Stimulated activated naive B cell treated with anti-CD40 and anti-IgM and Interleukin-4, amounts not matched to agents 10 μg/mL and 1 μg/mL and 100 μg/mL, for 72 hours (primary cell): ENCODE data around the gene GPR158.
"Not testable (repeated sequence)": the region's sequence is repeated elsewhere in the genome, so short reads cannot be mapped to it uniquely, and the experiment has no call there.

ENCODE experiments used
- ATAC-seq, 2 donors: fragments of 150-1000 bp; cut with Tn5 transposase; replicated peaks; 2 replicates each; pipeline ENCODE4 v1.10.0; 2021; ENCODE audit warnings: moderate library complexity in 1 of 2
- DNase-seq: peaks from one replicate; pipeline ENCODE4 v3.0.0; 2021
- H3K27ac Mint-ChIP-seq: one replicate; pipeline ENCODE4 v1.8.0; 2022; ENCODE audit warnings: mild to moderate bottlenecking, mixed read lengths
- H3K27me3 Mint-ChIP-seq, 2 donors: one replicate each; pipeline ENCODE4 v1.8.0; 2022; ENCODE audit warnings: mixed read lengths in 2 of 2
- H3K36me3 Mint-ChIP-seq, 2 donors: one replicate each; pipeline ENCODE4 v1.8.0; 2022; ENCODE audit warnings: mixed read lengths in 2 of 2, mild to moderate bottlenecking in 1 of 2
- H3K4me1 Mint-ChIP-seq, 2 donors: one replicate each; pipeline ENCODE4 v1.8.0; 2022; ENCODE audit warnings: mixed read lengths in 2 of 2, mild to moderate bottlenecking in 1 of 2
- H3K4me3 Mint-ChIP-seq, 2 donors: one replicate each; pipeline ENCODE4 v1.8.0; 2022; ENCODE audit warnings: mild to moderate bottlenecking in 2 of 2, mixed read lengths in 2 of 2, moderate library complexity in 1 of 2
- H3K9me3 Mint-ChIP-seq, 2 donors: one replicate each; pipeline ENCODE4 v1.8.0; 2022; ENCODE audit warnings: mixed read lengths in 2 of 2, mild to moderate bottlenecking in 1 of 2

Gene GPR158

DNA sequence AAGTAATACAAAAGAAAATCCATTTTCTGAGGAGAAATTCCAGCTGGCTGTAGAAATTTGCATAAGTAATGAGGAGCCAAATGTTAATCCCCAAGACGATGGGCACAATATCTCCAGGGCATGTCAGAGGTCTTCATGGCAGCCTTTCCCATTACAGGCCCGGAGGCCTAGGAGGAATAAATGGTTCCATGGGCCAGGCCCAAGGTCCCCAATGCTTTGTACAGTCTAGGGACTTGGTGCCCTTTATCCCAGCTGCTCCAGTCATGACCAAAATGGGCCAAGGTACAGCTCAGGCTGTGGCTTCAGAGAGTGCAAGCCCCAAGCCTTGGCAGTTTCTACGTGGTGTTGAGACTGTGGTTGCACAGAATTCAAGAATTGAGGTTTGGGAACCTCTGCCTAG, 182.5 kb downstream of the GPR158 start:
- H3K4me3 Mint-ChIP-seq: no peak overlapping the region
- H3K27ac Mint-ChIP-seq: no peak overlapping the region
- H3K27me3 Mint-ChIP-seq: no peaks in the 10 kb centered on the region
- ATAC-seq (no peak), DNase-seq (no peak)
- no peaks in the 10 kb centered on the region for H3K4me1 Mint-ChIP-seq
- no peaks in the 10 kb centered on the region for H3K36me3 Mint-ChIP-seq
- H3K9me3 Mint-ChIP-seq: peaks cover 26 to 41% of the 10 kb centered on the region in 2 donors

DNA sequence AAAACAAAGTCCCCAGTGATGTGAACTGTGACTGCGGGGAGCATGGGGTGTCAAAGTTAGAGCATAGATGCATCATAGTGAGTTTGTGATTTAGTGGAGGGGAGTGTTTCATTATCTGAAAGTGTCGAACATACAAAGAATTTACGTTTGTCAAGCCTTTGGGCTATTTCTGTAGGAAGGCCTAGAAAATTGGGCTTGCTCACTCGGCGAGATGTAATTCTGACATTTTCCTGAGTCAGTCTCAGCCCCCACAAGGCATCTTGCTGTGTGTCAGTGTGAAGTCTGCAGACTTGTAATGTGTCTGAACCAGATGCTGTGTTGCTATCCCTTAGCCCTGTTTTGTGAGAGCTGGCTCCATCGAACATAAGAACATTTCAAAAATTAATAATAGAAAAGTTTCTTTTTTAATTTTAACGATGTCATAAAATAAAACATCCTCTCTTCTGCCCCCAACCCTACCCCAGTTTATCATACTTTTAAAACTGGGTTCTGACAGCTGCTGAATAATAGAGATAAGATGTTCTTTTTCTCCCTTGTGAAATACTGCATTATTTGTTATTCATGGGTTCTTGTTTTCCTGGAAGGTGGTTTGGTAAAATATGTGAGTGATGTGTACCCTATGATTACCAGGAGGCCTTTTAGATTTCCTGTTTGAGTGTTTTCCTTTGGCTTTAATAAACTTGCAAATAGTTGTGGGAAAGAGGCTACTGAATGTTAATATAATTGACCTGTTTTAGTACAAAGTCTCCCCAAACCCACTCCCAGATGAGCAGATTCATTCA, 207.4 kb downstream of the GPR158 start:
- Mint-ChIP-seq H3K9me3 (peaks cover 0 to 4% of the 10 kb centered on the region in 2 donors), H3K4me3 (no peak overlapping the region), H3K36me3 (no peaks in the 10 kb centered on the region), H3K4me1 (no peaks in the 10 kb centered on the region), H3K27me3 (no peaks in the 10 kb centered on the region), H3K27ac (no peak overlapping the region)
- ATAC-seq (no peak), DNase-seq (no peak)

DNA sequence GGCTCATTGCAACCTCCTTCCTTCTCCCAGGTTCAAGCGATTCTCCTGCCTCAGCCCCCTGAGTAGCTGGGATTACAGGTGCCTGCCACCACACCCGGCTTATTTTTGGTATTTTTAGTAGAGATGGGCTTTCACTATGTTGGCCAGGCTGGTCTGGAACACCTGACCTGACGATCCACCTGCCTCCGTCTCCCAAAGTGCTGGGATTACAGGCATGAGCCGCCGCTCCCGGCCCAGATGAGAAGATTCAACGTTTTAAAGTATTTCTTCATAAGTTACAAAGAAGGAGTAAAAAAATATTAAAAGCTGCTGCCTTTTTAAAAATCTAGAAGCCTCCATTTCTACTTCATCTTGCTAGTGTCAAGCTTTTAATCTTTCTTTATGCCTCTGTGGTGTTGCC, 208.1 kb downstream of the GPR158 start:
- not testable (repeated sequence) for H3K36me3 Mint-ChIP-seq, ATAC-seq, DNase-seq, H3K4me3 Mint-ChIP-seq, H3K4me1 Mint-ChIP-seq, H3K27me3 Mint-ChIP-seq, H3K27ac Mint-ChIP-seq, H3K9me3 Mint-ChIP-seq

DNA sequence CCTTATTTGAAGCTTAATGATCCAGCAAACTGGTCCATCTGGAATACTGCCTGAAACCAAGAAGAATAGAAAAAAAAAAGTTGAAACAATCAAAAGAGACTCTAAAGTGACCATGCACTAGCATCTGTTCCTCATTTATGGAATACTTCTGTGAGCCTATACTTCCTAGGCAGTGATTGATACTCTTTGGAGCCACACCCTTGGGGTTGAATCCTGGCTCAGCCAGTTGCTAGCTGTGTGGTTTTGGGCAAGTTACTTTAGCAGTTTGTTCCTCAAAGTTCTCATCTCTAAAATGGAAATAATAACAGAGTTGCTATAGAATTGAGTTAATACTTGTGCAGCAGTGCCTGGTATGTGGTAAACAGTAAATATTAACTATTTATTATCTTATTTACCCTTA, 208.9 kb downstream of the GPR158 start:
- no peaks in the 10 kb centered on the region for H3K27me3 Mint-ChIP-seq
- H3K36me3 Mint-ChIP-seq: no peaks in the 10 kb centered on the region
- no peak overlapping the region for H3K27ac Mint-ChIP-seq
- no peak for DNase-seq
- H3K4me3 Mint-ChIP-seq: no peak overlapping the region
- no peak for ATAC-seq
- H3K4me1 Mint-ChIP-seq: no peaks in the 10 kb centered on the region
- H3K9me3 Mint-ChIP-seq: peaks cover 0 to 4% of the 10 kb centered on the region in 2 donors

DNA sequence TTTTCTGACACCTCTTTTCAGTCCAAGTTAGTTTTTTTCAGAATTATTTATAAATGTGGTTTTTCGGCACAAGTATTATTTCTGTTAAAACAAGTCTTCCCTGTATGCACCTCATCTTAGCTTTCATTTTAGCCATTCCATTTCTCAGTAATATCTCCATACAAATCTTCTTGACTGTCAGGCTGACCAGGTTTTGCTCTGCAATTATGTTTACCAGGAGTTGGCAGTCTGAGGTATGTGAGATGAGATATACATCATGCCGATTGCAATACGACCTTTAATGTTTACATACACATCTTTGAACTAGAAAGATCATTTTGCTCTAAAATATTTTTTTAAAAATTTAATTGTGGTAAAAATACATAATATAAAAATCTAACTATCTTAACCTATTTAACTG, 209.8 kb downstream of the GPR158 start:
- DNase-seq (no peak), ATAC-seq (no peak)
- no peaks in the 10 kb centered on the region for H3K27me3 Mint-ChIP-seq
- no peaks in the 10 kb centered on the region for H3K4me1 Mint-ChIP-seq
- H3K27ac Mint-ChIP-seq: no peak overlapping the region
- H3K36me3 Mint-ChIP-seq: no peaks in the 10 kb centered on the region
- peaks cover 0 to 6% of the 10 kb centered on the region in 2 donors for H3K9me3 Mint-ChIP-seq
- no peak overlapping the region for H3K4me3 Mint-ChIP-seq

DNA sequence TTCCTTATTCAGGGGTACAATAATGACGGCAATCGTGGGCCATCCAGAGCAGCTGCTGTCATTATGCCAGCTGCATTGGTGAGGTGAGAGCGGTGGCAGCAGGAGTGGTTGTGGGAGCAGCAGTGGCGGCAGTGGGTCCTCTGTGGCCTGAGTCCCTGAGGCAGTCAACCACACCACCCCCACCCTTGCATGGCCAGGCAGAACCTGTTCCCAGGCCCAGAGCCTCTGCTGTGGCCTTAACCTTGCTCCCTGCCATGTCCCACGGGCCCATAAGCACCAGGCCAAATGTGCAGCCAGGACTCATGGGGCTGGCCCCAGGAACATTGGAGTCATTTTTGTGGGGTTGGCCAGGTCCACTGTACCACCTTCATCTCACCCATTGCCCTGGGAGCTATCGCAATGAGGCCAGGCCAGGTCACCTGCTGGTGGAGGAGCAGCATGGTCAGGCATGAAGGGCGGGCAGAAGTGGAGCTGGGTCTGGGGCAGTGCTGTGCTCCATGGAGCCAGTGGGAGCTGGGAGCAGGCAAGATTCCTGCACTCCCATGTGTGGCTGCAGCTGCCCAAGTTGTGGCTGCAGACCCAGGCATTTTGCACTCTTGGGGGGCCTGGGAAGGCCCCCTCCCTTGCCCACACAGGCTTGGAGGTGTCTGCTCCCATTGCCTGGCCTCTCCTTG, 213.5 kb downstream of the GPR158 start:
- ATAC-seq (no peak), DNase-seq (no peak)
- Mint-ChIP-seq H3K36me3 (no peaks in the 10 kb centered on the region), H3K27ac (no peak overlapping the region), H3K4me1 (no peaks in the 10 kb centered on the region), H3K9me3 (peaks cover 14% of the 10 kb centered on the region in 2 donors), H3K27me3 (no peaks in the 10 kb centered on the region), H3K4me3 (no peak overlapping the region)

DNA sequence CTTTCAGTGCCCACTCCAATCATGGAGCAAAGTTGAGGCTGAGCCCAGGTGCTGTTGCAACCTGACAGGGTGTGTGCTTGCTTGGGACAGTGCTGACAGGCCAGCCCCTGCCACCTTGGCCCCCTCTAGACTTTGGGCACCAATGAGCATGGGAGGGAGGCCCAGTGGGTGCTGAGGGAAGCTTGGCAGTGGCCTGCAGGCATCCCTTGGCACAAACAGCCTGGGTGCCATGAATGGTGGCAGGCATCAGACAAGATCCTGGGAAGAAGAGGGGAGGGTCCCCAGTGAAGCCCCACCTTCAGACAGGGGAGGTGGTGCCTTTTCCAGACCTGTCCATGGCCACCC, 214.0 kb downstream of the GPR158 start:
- Mint-ChIP-seq H3K4me1 (no peaks in the 10 kb centered on the region), H3K36me3 (no peaks in the 10 kb centered on the region), H3K27me3 (no peaks in the 10 kb centered on the region), H3K27ac (no peak overlapping the region), H3K9me3 (peaks cover 14 to 15% of the 10 kb centered on the region in 2 donors), H3K4me3 (no peak overlapping the region)
- ATAC-seq (no peak), DNase-seq (no peak)

DNA sequence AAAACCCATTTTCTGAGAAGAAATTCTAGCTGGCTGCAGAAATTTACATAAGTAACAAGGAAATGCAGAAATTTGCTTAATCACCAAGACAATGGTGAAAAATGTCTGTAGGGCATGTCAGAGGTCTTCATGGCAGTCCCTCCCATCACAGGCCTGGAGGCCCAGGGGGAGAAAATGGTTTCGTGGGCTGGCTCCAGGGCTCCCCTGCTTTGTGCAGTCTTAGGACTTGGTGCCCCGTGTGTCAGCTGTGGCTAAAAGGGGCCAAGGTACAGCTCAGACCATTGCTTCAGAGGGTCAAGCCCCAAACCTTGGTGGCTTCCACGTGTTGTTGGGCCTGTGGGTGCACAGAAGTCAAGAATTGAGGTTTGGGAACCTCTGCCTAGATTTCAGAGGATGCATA, 215.9 kb downstream of the GPR158 start:
- Mint-ChIP-seq H3K4me1 (no peaks in the 10 kb centered on the region), H3K4me3 (no peak overlapping the region), H3K9me3 (peaks cover 14 to 15% of the 10 kb centered on the region in 2 donors), H3K27me3 (no peaks in the 10 kb centered on the region), H3K36me3 (no peaks in the 10 kb centered on the region), H3K27ac (no peak overlapping the region)
- DNase-seq (no peak), ATAC-seq (no peak)

DNA sequence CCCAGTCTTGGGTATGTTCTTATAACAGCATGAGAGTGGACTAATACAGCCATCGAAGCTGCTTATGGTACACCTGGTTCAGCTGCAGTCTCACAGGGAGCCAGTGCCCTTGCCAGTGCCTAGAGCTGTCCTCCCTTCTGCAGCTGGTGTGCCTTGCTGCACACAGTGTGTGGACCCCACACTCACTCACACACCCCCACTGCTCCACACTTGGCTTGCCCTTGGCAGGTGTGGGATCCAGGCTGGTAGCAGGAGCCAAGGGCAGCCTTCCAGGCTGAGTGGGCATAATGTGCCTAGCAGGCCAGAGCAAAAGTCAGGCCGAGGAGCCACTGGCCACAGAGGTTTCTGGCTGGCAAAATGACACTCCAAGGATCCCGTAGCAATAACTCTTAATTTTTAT, 217.3 kb downstream of the GPR158 start:
- Mint-ChIP-seq H3K27me3 (no peaks in the 10 kb centered on the region), H3K36me3 (no peaks in the 10 kb centered on the region), H3K9me3 (peaks cover 12 to 14% of the 10 kb centered on the region in 2 donors), H3K4me3 (no peak overlapping the region), H3K27ac (no peak overlapping the region), H3K4me1 (no peaks in the 10 kb centered on the region)
- DNase-seq: no peak
- ATAC-seq: no peak

DNA sequence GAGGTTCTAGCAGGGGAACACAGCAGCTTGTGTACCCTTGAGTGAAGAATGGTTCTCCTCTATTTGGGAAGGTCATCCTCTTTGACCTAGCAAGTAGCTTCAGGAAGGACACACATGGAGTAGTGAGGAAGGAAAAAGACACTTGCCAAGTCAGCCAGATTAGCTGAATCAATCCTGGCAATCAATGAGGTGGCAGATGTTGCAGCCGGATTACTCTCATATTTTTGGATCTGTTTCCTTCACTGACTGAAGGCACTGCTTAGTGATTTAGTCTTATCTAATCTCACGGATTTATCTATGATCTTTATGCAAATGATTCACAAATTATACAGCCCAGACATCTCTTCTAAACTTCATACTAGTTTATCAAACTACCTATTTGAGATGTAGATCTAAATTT, 218.8 kb downstream of the GPR158 start:
- H3K27ac Mint-ChIP-seq: no peak overlapping the region
- no peak for ATAC-seq
- no peak for DNase-seq
- H3K9me3 Mint-ChIP-seq: peaks cover 12 to 14% of the 10 kb centered on the region in 2 donors
- H3K27me3 Mint-ChIP-seq: no peaks in the 10 kb centered on the region
- H3K4me1 Mint-ChIP-seq: no peaks in the 10 kb centered on the region
- no peak overlapping the region for H3K4me3 Mint-ChIP-seq
- H3K36me3 Mint-ChIP-seq: no peaks in the 10 kb centered on the region

DNA sequence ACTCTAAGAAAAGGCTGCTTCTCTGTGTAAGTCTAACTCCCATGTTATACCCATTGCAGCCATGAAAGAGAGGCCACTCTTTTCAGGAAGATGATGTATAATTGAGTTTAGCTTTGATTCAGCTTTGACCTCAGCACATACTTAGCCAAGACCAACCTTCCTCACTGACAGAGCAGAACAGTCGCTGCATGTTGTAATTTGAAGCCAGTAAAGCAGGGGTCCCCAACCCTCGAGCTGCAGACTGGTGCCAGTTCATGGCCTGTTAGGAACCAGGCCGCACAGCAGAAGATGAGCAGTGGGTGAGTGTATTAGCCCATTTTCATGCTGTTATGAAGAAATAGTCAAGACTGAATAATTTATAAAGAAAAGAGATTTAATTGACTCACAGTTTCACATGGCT, 223.9 kb downstream of the GPR158 start:
- Mint-ChIP-seq H3K9me3 (no peaks in the 10 kb centered on the region), H3K4me3 (no peak overlapping the region), H3K27ac (no peak overlapping the region), H3K27me3 (no peaks in the 10 kb centered on the region), H3K4me1 (no peaks in the 10 kb centered on the region), H3K36me3 (no peaks in the 10 kb centered on the region)
- DNase-seq: no peak
- no peak for ATAC-seq

DNA sequence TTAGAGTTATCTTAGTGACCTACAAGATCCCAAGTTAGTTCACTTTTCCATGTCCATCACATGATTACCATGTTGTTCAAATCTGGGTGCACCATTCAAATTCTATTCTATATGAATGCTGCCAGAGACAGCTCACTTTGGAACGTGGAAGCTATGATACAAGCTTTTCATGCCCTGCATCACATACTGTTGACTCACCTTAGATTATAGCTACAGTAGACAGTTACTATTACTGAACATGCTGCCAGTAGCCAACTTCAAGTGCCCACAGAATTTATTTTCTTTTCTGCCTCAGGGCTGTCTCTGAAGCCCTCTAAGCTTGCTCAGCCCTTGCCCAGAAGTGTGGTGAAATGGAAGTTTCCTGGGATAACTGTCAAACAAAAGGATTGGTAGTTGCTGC, 231.1 kb downstream of the GPR158 start:
- Mint-ChIP-seq H3K27me3 (no peaks in the 10 kb centered on the region), H3K36me3 (no peaks in the 10 kb centered on the region), H3K27ac (no peak overlapping the region), H3K9me3 (no peaks in the 10 kb centered on the region), H3K4me1 (no peaks in the 10 kb centered on the region), H3K4me3 (no peak overlapping the region)
- no peak for ATAC-seq
- DNase-seq: no peak

DNA sequence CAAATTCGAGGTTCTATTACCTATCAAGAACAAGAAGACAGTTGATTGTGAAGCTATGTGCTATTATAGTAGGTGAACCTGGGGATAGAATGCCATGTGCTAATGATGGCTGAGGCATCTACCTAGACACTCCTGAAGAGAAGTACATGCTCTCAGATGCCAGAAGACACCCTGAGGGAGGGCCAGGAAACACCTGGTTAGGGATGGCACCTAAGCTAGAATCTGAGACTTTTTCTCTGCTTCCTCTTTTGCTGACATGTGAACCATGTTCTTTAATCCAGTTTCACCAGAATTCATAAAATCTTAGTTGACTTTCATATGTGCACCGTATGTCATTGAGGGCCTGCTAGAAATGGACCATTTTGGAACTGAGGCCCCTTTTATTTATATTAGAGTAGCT, 242.8 kb downstream of the GPR158 start:
- peak in 1 of 2 donors; percentile 41 for ATAC-seq
- Mint-ChIP-seq H3K4me3 (no peak overlapping the region), H3K9me3 (peaks cover 0 to 2% of the 10 kb centered on the region in 2 donors), H3K36me3 (no peaks in the 10 kb centered on the region), H3K27ac (no peak overlapping the region), H3K27me3 (no peaks in the 10 kb centered on the region), H3K4me1 (no peaks in the 10 kb centered on the region)
- DNase-seq: no peak

DNA sequence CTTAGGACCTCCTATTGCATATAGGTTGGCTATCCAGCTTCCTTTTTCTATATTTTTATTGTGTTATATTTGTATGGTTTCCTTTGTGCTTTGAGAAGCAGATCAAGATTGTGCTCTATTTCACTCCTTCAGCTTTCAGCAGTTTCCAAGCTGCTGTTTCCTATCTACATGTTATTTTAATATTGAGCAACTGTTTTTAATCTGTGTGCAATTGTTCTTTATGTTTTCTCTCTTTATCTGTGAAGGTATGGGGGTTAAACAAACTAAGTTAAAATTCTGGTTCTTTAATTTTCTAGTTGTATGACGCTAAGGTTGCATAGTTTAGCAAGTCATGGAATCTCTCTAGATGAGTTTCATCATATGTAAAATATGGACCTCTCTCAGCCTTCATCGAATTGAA, 251.0 kb downstream of the GPR158 start:
- Mint-ChIP-seq H3K36me3 (no peaks in the 10 kb centered on the region), H3K27me3 (no peaks in the 10 kb centered on the region), H3K27ac (no peak overlapping the region), H3K4me3 (no peak overlapping the region), H3K4me1 (no peaks in the 10 kb centered on the region), H3K9me3 (peaks cover 3 to 9% of the 10 kb centered on the region in 2 donors)
- DNase-seq: no peak
- ATAC-seq: no peak

DNA sequence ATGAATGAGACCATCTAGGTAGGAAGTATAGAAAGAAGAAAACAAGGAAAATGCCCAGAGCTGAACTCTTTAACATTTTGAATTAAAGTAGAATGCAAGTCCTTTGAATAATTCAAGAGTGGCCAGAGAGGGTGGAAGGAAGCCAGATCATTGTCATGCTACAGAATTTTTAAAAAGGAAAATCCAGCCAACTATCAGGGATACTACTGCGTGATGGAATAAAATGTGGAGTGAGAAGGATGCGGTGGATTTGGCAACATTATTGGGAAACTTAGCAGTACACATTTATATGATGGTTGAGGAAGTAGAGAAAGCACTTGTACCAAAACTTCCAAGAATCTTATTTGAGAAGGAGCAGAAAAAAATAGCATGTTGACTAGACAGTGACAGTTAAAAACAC, 261.6 kb downstream of the GPR158 start:
- Mint-ChIP-seq H3K9me3 (peaks cover 0 to 2% of the 10 kb centered on the region in 2 donors), H3K27me3 (no peaks in the 10 kb centered on the region), H3K27ac (no peak overlapping the region), H3K4me3 (no peak overlapping the region), H3K4me1 (no peaks in the 10 kb centered on the region), H3K36me3 (no peaks in the 10 kb centered on the region)
- ATAC-seq: no peak
- DNase-seq: no peak
